Measurements from ENCODE around the gene STK17A. TPM values are rescaled to one million over a fixed set of nuclear protein-coding genes. Genes with fewer than 3 reads are reported as not detected.

STK17A gene
- total RNA-seq, 1 donor from 2014 or later = 28.6 TPM

GRCh38 chr7:43655584-43655983 lies 72.7 kb downstream of the STK17A start:
- Mint-ChIP-seq H3K4me1 (ENCODE audit: unreplicated experiment) (peaks cover 27% of the 10 kb centered on the region), H3K27me3 (ENCODE audit: unreplicated experiment) (peaks cover 2% of the 10 kb centered on the region), H3K27ac (ENCODE audit: unreplicated experiment) (no peak overlapping the region), H3K4me3 (ENCODE audit: unreplicated experiment) (no peak overlapping the region), H3K36me3 (ENCODE audit: low read depth, unreplicated experiment) (no peaks in the 10 kb centered on the region), H3K9me3 (ENCODE audit: unreplicated experiment) (no peaks in the 10 kb centered on the region)
- no peak for TF ChIP-seq CTCF (IDR thresholded peaks at IDR 0.05; ENCODE audit: unreplicated experiment)
- DNase-seq (ENCODE audit: low spot score) = no peak

GRCh38 chr7:43656997-43657396 lies 74.1 kb downstream of the STK17A start:
- Mint-ChIP-seq H3K4me1 (ENCODE audit: unreplicated experiment) (peaks cover 13% of the 10 kb centered on the region), H3K9me3 (ENCODE audit: unreplicated experiment) (no peaks in the 10 kb centered on the region), H3K27ac (ENCODE audit: unreplicated experiment) (no peak overlapping the region), H3K4me3 (ENCODE audit: unreplicated experiment) (no peak overlapping the region), H3K36me3 (ENCODE audit: low read depth, unreplicated experiment) (no peaks in the 10 kb centered on the region), H3K27me3 (ENCODE audit: unreplicated experiment) (no peaks in the 10 kb centered on the region)
- no peak for DNase-seq (ENCODE audit: low spot score)
- no peak for TF ChIP-seq CTCF (IDR thresholded peaks at IDR 0.05; ENCODE audit: unreplicated experiment)

- peaks cover 5% of the 10 kb centered on the region for H3K4me1 Mint-ChIP-seq (ENCODE audit: unreplicated experiment)
- no peak overlapping the region for H3K27ac Mint-ChIP-seq (ENCODE audit: unreplicated experiment)
- no peaks in the 10 kb centered on the region for H3K36me3 Mint-ChIP-seq (ENCODE audit: low read depth, unreplicated experiment)
- H3K4me3 Mint-ChIP-seq (ENCODE audit: unreplicated experiment) = no peak overlapping the region
- no peaks in the 10 kb centered on the region for H3K27me3 Mint-ChIP-seq (ENCODE audit: unreplicated experiment)
- TF ChIP-seq CTCF (IDR thresholded peaks at IDR 0.05; ENCODE audit: unreplicated experiment) = no peak
- H3K9me3 Mint-ChIP-seq (ENCODE audit: unreplicated experiment) = no peaks in the 10 kb centered on the region
- no peak for DNase-seq (ENCODE audit: low spot score)
These were observed 76.0 kb downstream of the STK17A start for GRCh38 chr7:43658718-43659548.

- H3K9me3 Mint-ChIP-seq (ENCODE audit: unreplicated experiment) = no peaks in the 10 kb centered on the region
- H3K36me3 Mint-ChIP-seq (ENCODE audit: low read depth, unreplicated experiment) = no peaks in the 10 kb centered on the region
- H3K4me3 Mint-ChIP-seq (ENCODE audit: unreplicated experiment) = no peak overlapping the region
- no peak for DNase-seq (ENCODE audit: low spot score)
- H3K27ac Mint-ChIP-seq (ENCODE audit: unreplicated experiment) = no peak overlapping the region
- no peak for TF ChIP-seq CTCF (IDR thresholded peaks at IDR 0.05; ENCODE audit: unreplicated experiment)
- no peaks in the 10 kb centered on the region for H3K4me1 Mint-ChIP-seq (ENCODE audit: unreplicated experiment)
- H3K27me3 Mint-ChIP-seq (ENCODE audit: unreplicated experiment) = no peaks in the 10 kb centered on the region
These were observed 76.6 kb downstream of the STK17A start for GRCh38 chr7:43659549-43659896.

GRCh38 chr7:43660141-43660540 lies 77.2 kb downstream of the STK17A start:
- no peak for DNase-seq (ENCODE audit: low spot score)
- H3K4me1 Mint-ChIP-seq (ENCODE audit: unreplicated experiment) = peaks cover 5% of the 10 kb centered on the region
- no peak overlapping the region for H3K4me3 Mint-ChIP-seq (ENCODE audit: unreplicated experiment)
- H3K27ac Mint-ChIP-seq (ENCODE audit: unreplicated experiment) = no peak overlapping the region
- no peak for TF ChIP-seq CTCF (IDR thresholded peaks at IDR 0.05; ENCODE audit: unreplicated experiment)
- H3K9me3 Mint-ChIP-seq (ENCODE audit: unreplicated experiment) = no peaks in the 10 kb centered on the region
- H3K27me3 Mint-ChIP-seq (ENCODE audit: unreplicated experiment) = no peaks in the 10 kb centered on the region
- no peaks in the 10 kb centered on the region for H3K36me3 Mint-ChIP-seq (ENCODE audit: low read depth, unreplicated experiment)

Measured in endothelial cell (in vitro differentiated cells).